Naive thymus-derived CD4-positive, alpha-beta T cell (primary cell): ENCODE results near the gene PNMA5. TPM values are rescaled to one million over a fixed set of nuclear protein-coding genes. Genes with fewer than 3 reads are reported as not detected.
A peak's percentile ranks its signal among the peaks of the same experiment; 100 is the strongest.

Source experiments
- ATAC-seq: fragments of 150-1000 bp; cut with Tn5 transposase; 2 replicates; pipeline ENCODE4 v1.10.0; 2021; ENCODE audit warnings: mild to moderate bottlenecking, moderate library complexity
- CTCF ChIA-PET: fragments of 350-600 bp; sonication (Branson Sonifier 250); formaldehyde crosslinking; loops from one replicate; lab custom pipeline; 2021; ENCODE audit warnings: antibody characterized with exemption; lab: Charles Lee
- POLR2A ChIA-PET: fragments of 350-600 bp; sonication (Branson Sonifier 250); formaldehyde crosslinking; loops from one replicate; lab custom pipeline; 2021; ENCODE audit warnings: antibody characterized with exemption, inconsistent platforms; lab: Charles Lee
- DNase-seq, 9 donors: peaks; one replicate each; pipeline versions ENCODE4 v3.0.0 to v3.0.0-alpha.2; 2020 to 2022; ENCODE audit warnings: mixed read lengths in 1 of 9
- H3K27ac ChIP-seq: one replicate; pipeline ENCODE4 v1.7.0; 2013; ENCODE audit warnings: mild to moderate bottlenecking, low read depth, low read length, moderate library complexity
- H3K27me3 ChIP-seq, 2 donors: one replicate each; pipeline ENCODE4 v1.7.0; 2013; ENCODE audit warnings: low read length in 2 of 2, mild to moderate bottlenecking in 2 of 2, moderate library complexity in 2 of 2; ENCODE audit not compliant: control insufficient read depth in 2 of 2, insufficient read depth in 2 of 2
- H3K36me3 ChIP-seq, 3 experiments: 1 replicate in 2 of 3; 2 replicates in 1 of 3; pipeline ENCODE4 v1.7.0; 2013; ENCODE audit warnings: low read length in 3 of 3, mild to moderate bottlenecking in 3 of 3, moderate library complexity in 1 of 3; ENCODE audit not compliant: insufficient read depth in 3 of 3, control insufficient read depth in 2 of 3
- H3K4me1 ChIP-seq, 2 donors: one replicate each; pipeline ENCODE4 v1.7.0; 2013; ENCODE audit warnings: low read length in 2 of 2, mild to moderate bottlenecking in 2 of 2, moderate library complexity in 1 of 2; ENCODE audit not compliant: control insufficient read depth in 2 of 2, insufficient read depth in 2 of 2
- H3K4me3 ChIP-seq: 2 replicates; pipeline ENCODE4 v1.7.0; 2013; ENCODE audit warnings: mild to moderate bottlenecking, low read length
- H3K9me3 ChIP-seq, 3 experiments: 1 replicate in 2 of 3; 2 replicates in 1 of 3; pipeline ENCODE4 v1.7.0; 2013; ENCODE audit warnings: low read length in 3 of 3; ENCODE audit not compliant: control insufficient read depth in 2 of 3
- H3K27ac Mint-ChIP-seq, 9 donors: one replicate each; pipeline ENCODE4 v1.8.0; 2020 to 2022; ENCODE audit warnings: mixed read lengths in 9 of 9, mild to moderate bottlenecking in 8 of 9, moderate library complexity in 5 of 9, inconsistent platforms in 2 of 9
- H3K27me3 Mint-ChIP-seq, 5 donors: one replicate each; pipeline ENCODE4 v1.8.0; 2021 to 2022; ENCODE audit warnings: mixed read lengths in 5 of 5, mild to moderate bottlenecking in 1 of 5
- H3K36me3 Mint-ChIP-seq, 5 donors: one replicate each; pipeline ENCODE4 v1.8.0; 2020 to 2022; ENCODE audit warnings: mixed read lengths in 5 of 5, mild to moderate bottlenecking in 3 of 5, inconsistent platforms in 1 of 5
- H3K4me1 Mint-ChIP-seq, 7 donors: one replicate each; pipeline ENCODE4 v1.8.0; 2020 to 2022; ENCODE audit warnings: mixed read lengths in 7 of 7, mild to moderate bottlenecking in 3 of 7, inconsistent platforms in 1 of 7
- H3K4me3 Mint-ChIP-seq, 10 donors: one replicate each; pipeline ENCODE4 v1.8.0; 2020 to 2022; ENCODE audit warnings: mild to moderate bottlenecking in 10 of 10, mixed read lengths in 10 of 10, moderate library complexity in 6 of 10, inconsistent platforms in 2 of 10
- H3K9me3 Mint-ChIP-seq, 11 donors: one replicate each; pipeline ENCODE4 v1.8.0; 2020 to 2022; ENCODE audit warnings: mixed read lengths in 11 of 11, mild to moderate bottlenecking in 4 of 11, inconsistent platforms in 1 of 11, moderate library complexity in 1 of 11
- intact Hi-C, 2 donors: fragments of 100-400 bp; cut with micrococcal nuclease; formaldehyde crosslinking; loops; one replicate each; pipeline ENCODE4 v1.15.1; 2023
- polyA plus RNA-seq, 2 donors: library from polyadenylated mRNA; unstranded; fragments of 300-500 nt; fragmentation: Illumina TruSeq; gene quantifications; one replicate each; pipeline ENCODE4 v1.2.3, GENCODE V29; 2021
- total RNA-seq, 6 experiments: library from RNA in 5 of 6; stranded (reverse) in 5 of 6; gene quantifications; 1 replicate in 5 of 6; 2 replicates in 1 of 6; pipeline ENCODE4 v1.2.3 and lab custom pipeline; 2021 to 2026

Gene PNMA5
- total and polyA plus RNA-seq, 7 experiments from 2014 or later, result 0.31 TPM; not detected in 6

GRCh38 chrX:152968193-152968592 lies 25.7 kb downstream of the PNMA5 start:
- intact Hi-C loops, result no loop called here
- ChIA-PET POLR2A (no interaction called here), CTCF (no interaction called here)
- Histone ChIP-seq H3K9me3 (no peaks in the 10 kb centered on the region), H3K27me3 (no peaks in the 10 kb centered on the region), H3K36me3 (peaks cover 0 to 30% (median 0%) of the 10 kb centered on the region in 3 experiments), H3K27ac (no peak overlapping the region), H3K4me1 (no peaks in the 10 kb centered on the region), H3K4me3 (no peak overlapping the region)
- Mint-ChIP-seq H3K9me3 (no peaks in the 10 kb centered on the region), H3K4me1 (no peaks in the 10 kb centered on the region), H3K27me3 (no peaks in the 10 kb centered on the region), H3K36me3 (peaks cover 0 to 20% (median 5%) of the 10 kb centered on the region in 5 donors), H3K27ac (no peak overlapping the region), H3K4me3 (no peak overlapping the region)
- no peak for DNase-seq
- ATAC-seq, result no peak

- no peak overlapping the region for H3K27ac ChIP-seq
- peaks cover 0 to 8% of the 10 kb centered on the region in 2 donors for H3K4me1 ChIP-seq
- ATAC-seq, result no peak
- H3K27me3 ChIP-seq, result no peaks in the 10 kb centered on the region
- no peak overlapping the region for H3K4me3 ChIP-seq
- peaks cover 0 to 4% (median 0%) of the 10 kb centered on the region in 5 donors for H3K27me3 Mint-ChIP-seq
- H3K9me3 Mint-ChIP-seq, result peaks cover 0 to 3% (median 0%) of the 10 kb centered on the region in 11 donors
- no peak for DNase-seq
- peaks cover 0 to 12% (median 4%) of the 10 kb centered on the region in 7 donors for H3K4me1 Mint-ChIP-seq
- intact Hi-C loops, result no loop called here
- CTCF ChIA-PET, result interaction anchor here (0.8 to 1.8 kb wide), 4 partner anchors 72 to 708 kb away, joined by 3 to 5 read pairs (median 4); no protein-coding TSS in a partner anchor
- POLR2A ChIA-PET, result no interaction called here
- peaks cover 0 to 4% (median 0%) of the 10 kb centered on the region in 3 experiments for H3K36me3 ChIP-seq
- no peak overlapping the region for H3K4me3 Mint-ChIP-seq
- H3K36me3 Mint-ChIP-seq, result peaks cover 0 to 3% (median 0%) of the 10 kb centered on the region in 5 donors
- H3K27ac Mint-ChIP-seq, result peak overlapping the region in 2 of 9 donors; percentile 2 to 59
- no peaks in the 10 kb centered on the region for H3K9me3 ChIP-seq
These were observed 33.8 kb downstream of the PNMA5 start for GRCh38 chrX:152960115-152960514.

GRCh38 chrX:152959626-152960025 lies 34.3 kb downstream of the PNMA5 start:
- no peaks in the 10 kb centered on the region for H3K27me3 ChIP-seq
- peaks cover 0 to 4% (median 0%) of the 10 kb centered on the region in 5 donors for H3K27me3 Mint-ChIP-seq
- no peak overlapping the region for H3K4me3 ChIP-seq
- DNase-seq (no peak), ATAC-seq (no peak)
- H3K27ac ChIP-seq, result no peak overlapping the region
- intact Hi-C loops, result loop anchor here (1.0 to 5.0 kb wide), 10 partner anchors 73 to 1013 kb away; partner anchors contain the start of genes HAUS7 (in 1 of the 2), HCFC1 (in 1 of the 2) and TMEM187 (in 1 of the 2)
- peaks cover 0 to 3% (median 0%) of the 10 kb centered on the region in 11 donors for H3K9me3 Mint-ChIP-seq
- H3K4me1 ChIP-seq, result peaks cover 0 to 8% of the 10 kb centered on the region in 2 donors
- ChIA-PET POLR2A (interaction anchor here (2.4 kb wide), 1 partner anchor 18 kb away, joined by 12 read pairs; no protein-coding TSS in a partner anchor), CTCF (interaction anchor here (0.8 to 1.8 kb wide), 5 partner anchors 18 to 708 kb away, joined by 3 to 5 read pairs (median 4); no protein-coding TSS in a partner anchor)
- H3K4me3 Mint-ChIP-seq, result no peak overlapping the region
- H3K4me1 Mint-ChIP-seq, result peaks cover 0 to 12% (median 4%) of the 10 kb centered on the region in 7 donors
- peak overlapping the region in 2 of 9 donors; percentile 2 to 94 for H3K27ac Mint-ChIP-seq
- no peaks in the 10 kb centered on the region for H3K9me3 ChIP-seq
- H3K36me3 Mint-ChIP-seq, result peaks cover 0 to 3% (median 0%) of the 10 kb centered on the region in 5 donors
- peaks cover 0 to 4% (median 0%) of the 10 kb centered on the region in 3 experiments for H3K36me3 ChIP-seq

- peak overlapping the region; percentile 72 for H3K27ac ChIP-seq
- H3K36me3 Mint-ChIP-seq, result peaks cover 0 to 2% (median 0%) of the 10 kb centered on the region in 5 donors
- peaks cover 0 to 3% (median 0%) of the 10 kb centered on the region in 11 donors for H3K9me3 Mint-ChIP-seq
- H3K27me3 Mint-ChIP-seq, result peaks cover 0 to 4% (median 0%) of the 10 kb centered on the region in 5 donors
- peak; percentile 79 to 95 (median 89) for DNase-seq
- peak overlapping the region; percentile 52 for H3K4me3 ChIP-seq
- ChIA-PET CTCF (interaction anchor here (0.6 to 1.5 kb wide), 5 partner anchors 14 to 591 kb away, joined by 3 to 5 read pairs (median 4); no protein-coding TSS in a partner anchor), POLR2A (interaction anchor here (1.8 to 2.4 kb wide), 2 partner anchors 15 to 17 kb away, joined by 3 to 12 read pairs; no protein-coding TSS in a partner anchor)
- peaks cover 0 to 8% of the 10 kb centered on the region in 2 donors for H3K4me1 ChIP-seq
- peak overlapping the region; percentile 71 to 87 (median 77) for H3K4me3 Mint-ChIP-seq
- ATAC-seq, result peak; percentile 98
- peaks cover 0 to 12% (median 4%) of the 10 kb centered on the region in 7 donors for H3K4me1 Mint-ChIP-seq
- peaks cover 0 to 2% (median 0%) of the 10 kb centered on the region in 3 experiments for H3K36me3 ChIP-seq
- peak overlapping the region; percentile 89 to 97 (median 93) for H3K27ac Mint-ChIP-seq
- intact Hi-C loops, result loop anchor here (1.0 to 5.0 kb wide), 13 partner anchors 17 to 1014 kb away; partner anchors contain the start of genes HAUS7 (in 2 of the 2), HCFC1 (in 1 of the 2) and TMEM187 (in 1 of the 2)
- no peaks in the 10 kb centered on the region for H3K27me3 ChIP-seq
- H3K9me3 ChIP-seq, result no peaks in the 10 kb centered on the region
These were observed 35.1 kb downstream of the PNMA5 start for GRCh38 chrX:152958524-152959465.

- POLR2A ChIA-PET, result interaction anchor here (1.8 to 2.4 kb wide), 2 partner anchors 14 to 16 kb away, joined by 3 to 12 read pairs; no protein-coding TSS in a partner anchor
- no peaks in the 10 kb centered on the region for H3K36me3 ChIP-seq
- peak overlapping the region; percentile 52 for H3K4me3 ChIP-seq
- intact Hi-C loops, result loop anchor here (1.0 to 5.0 kb wide), 9 partner anchors 17 to 1014 kb away; partner anchors contain the start of genes HAUS7 (in 1 of the 2), HCFC1 (in 1 of the 2) and TMEM187 (in 1 of the 2)
- peaks cover 0 to 12% (median 4%) of the 10 kb centered on the region in 7 donors for H3K4me1 Mint-ChIP-seq
- H3K27me3 ChIP-seq, result no peaks in the 10 kb centered on the region
- CTCF ChIA-PET, result interaction anchor here (0.6 to 1.5 kb wide), 6 partner anchors 14 to 592 kb away, joined by 3 to 5 read pairs (median 4); no protein-coding TSS in a partner anchor
- peaks cover 0 to 4% (median 0%) of the 10 kb centered on the region in 5 donors for H3K27me3 Mint-ChIP-seq
- ATAC-seq (no peak), DNase-seq (peak in 1 of 9 donors; percentile 3)
- peaks cover 0 to 8% of the 10 kb centered on the region in 2 donors for H3K4me1 ChIP-seq
- peaks cover 0 to 3% (median 0%) of the 10 kb centered on the region in 11 donors for H3K9me3 Mint-ChIP-seq
- H3K27ac Mint-ChIP-seq, result peak overlapping the region; percentile 89 to 97 (median 93)
- peak overlapping the region in 9 of 10 donors; percentile 48 to 87 (median 76) for H3K4me3 Mint-ChIP-seq
- H3K27ac ChIP-seq, result peak overlapping the region; percentile 72
- peaks cover 0 to 2% (median 0%) of the 10 kb centered on the region in 5 donors for H3K36me3 Mint-ChIP-seq
- no peaks in the 10 kb centered on the region for H3K9me3 ChIP-seq
These were observed 35.9 kb downstream of the PNMA5 start for GRCh38 chrX:152958047-152958446.

- no peak overlapping the region for H3K27ac Mint-ChIP-seq
These were observed 43.1 kb downstream of the PNMA5 start for GRCh38 chrX:152950786-152951185.

More at GRCh38 chrX:152950786-152951185, 43.1 kb downstream of the PNMA5 start:
- H3K27ac ChIP-seq, result no peak overlapping the region
- H3K27me3 ChIP-seq, result no peaks in the 10 kb centered on the region
- peaks cover 0 to 3% (median 0%) of the 10 kb centered on the region in 3 experiments for H3K36me3 ChIP-seq
- DNase-seq, result no peak
- H3K4me3 Mint-ChIP-seq, result no peak overlapping the region
- no peaks in the 10 kb centered on the region for H3K9me3 ChIP-seq
- peaks cover 2 to 15% (median 9%) of the 10 kb centered on the region in 5 donors for H3K36me3 Mint-ChIP-seq
- no peak overlapping the region for H3K4me3 ChIP-seq
- intact Hi-C loops, result no loop called here
- CTCF ChIA-PET, result interaction anchor here (1.6 kb wide), 1 partner anchor 9 kb away, joined by 7 read pairs; no protein-coding TSS in a partner anchor
- H3K27me3 Mint-ChIP-seq, result peaks cover 0 to 3% (median 0%) of the 10 kb centered on the region in 5 donors
- no peaks in the 10 kb centered on the region for H3K9me3 Mint-ChIP-seq
- no peaks in the 10 kb centered on the region for H3K4me1 Mint-ChIP-seq
- no peaks in the 10 kb centered on the region for H3K4me1 ChIP-seq
- ATAC-seq, result no peak
- POLR2A ChIA-PET, result no interaction called here
